ENCODE measurements around the gene SPDYE3. TPM values are rescaled to one million over a fixed set of nuclear protein-coding genes. Genes with fewer than 3 reads are reported as not detected.
"Not testable (repeated sequence)": the region's sequence is repeated elsewhere in the genome, so short reads cannot be mapped to it uniquely, and the experiment has no call there.

The SPDYE3 gene
- total RNA-seq, 1 experiment from 2014 or later = not detected

DNA sequence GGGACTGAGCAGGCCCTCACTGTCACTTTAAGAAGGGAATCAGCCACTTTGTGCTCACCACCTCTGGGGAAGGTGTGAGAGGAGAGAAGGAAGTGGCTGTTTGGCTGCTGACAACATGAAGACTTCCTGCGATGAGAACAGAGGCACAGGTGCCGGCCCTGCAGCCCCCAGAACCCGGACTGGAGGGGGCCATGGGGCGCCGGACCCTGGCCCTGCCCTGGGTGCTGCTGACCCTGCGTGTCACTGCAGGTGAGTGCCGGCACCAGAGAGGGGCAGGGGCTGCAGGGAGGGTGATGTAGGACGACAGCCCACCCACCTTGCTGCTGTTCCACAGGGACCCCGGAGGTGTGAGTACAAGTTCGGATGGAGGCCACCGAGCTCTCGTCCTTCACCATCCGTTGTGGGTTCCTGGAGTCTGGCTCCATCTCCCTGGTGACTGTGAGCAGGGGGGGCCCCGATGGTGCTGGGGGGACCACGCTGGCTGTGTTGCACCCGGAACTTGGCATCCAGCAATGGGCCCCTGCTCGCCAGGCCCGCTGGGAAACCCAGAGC, 44.8 kb downstream of the SPDYE3 start:
- DNase-seq (ENCODE audit: low spot score) = not testable (repeated sequence)

DNA sequence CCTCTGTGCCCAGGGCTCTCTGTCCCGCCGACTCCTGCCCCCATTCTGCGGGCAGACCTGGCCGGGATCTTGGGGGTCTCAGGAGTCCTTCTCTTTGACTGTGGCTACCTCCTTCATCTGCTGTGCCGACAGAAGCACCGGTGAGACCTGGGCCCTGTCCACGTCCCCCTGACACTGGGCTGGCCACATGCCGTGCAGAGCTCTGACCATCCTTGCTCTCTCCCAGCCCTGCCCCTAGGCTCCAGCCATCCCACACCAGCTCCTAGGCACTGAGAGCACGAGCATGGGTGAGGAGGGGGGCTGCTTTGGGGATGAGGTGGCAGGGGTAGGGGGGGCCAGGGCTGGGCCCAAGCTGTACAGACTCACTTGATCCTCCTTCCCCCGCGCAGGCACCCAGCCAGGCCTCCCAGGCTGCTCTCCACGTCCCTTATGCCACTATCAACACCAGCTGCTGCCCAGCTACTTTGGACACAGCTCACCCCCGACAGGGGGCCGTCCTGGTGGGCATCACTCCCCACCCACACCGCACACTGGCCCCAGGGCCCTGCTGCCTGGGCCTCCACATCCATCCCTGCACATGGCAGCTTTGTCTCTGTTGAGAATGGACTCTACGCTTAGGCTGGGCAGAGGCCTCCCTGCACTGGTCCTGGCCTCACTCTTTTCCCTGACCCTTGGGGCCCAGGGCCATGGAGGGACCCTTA, 45.6 kb downstream of the SPDYE3 start:
- DNase-seq (ENCODE audit: low spot score) = no peak

- no peak for DNase-seq (ENCODE audit: low spot score)
Observed at GRCh38 chr7:100353685-100354330, 46.3 kb downstream of the SPDYE3 start.

DNA sequence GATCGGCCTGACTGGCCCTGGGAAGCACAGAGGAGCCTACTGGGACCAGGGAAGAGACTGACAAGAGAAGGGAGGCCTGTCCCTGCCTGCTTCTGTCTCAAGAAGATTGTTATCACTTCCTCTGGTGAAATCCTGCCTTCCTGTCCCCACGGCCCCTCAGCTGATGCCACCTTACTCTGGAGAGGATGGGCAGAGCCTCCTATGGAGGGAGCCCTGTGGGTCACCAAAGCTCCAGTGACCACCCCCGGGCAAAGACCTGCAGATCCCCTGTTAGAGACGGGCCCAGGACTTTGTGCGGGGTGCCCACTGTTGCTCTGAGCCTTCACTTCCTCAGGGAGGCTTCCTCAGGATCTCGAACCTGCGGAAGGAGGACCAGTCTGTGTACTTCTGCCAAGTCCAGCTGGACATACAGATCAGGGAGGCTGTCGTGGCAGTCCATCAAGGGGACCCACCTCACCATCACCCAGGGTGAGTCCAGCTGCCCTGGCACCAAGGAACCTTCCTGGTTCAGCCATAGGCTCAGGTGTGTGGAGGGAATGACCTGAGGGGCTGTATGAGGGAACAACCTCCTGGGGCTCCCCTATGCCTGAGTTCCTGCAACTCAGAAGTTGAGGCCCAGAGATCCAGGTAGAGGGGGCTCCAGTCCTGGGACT, 49.0 kb downstream of the SPDYE3 start:
- no peak for DNase-seq (ENCODE audit: low spot score)

DNA sequence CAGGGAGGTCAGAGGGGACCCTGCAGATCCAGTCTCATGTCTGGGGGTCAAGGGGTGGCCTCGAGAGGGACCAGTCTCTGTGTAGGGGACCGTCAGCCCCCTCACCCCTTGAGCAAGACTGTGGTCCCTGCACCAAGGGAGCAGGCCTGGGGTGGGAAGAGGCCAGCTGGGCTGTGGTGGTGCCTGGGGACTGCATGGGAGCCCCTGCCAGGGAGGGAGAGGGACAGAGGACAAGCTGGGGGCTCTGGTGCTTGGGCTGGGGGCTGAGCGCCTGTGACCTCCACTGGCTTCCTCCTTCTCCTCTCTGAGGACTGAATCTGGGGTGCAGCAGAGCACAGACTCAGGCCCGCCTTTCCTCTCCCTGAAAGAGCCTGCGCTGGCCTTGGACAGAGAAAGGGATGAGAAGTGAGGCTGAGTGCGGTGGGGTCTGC, 49.6 kb downstream of the SPDYE3 start:
- no peak for DNase-seq (ENCODE audit: low spot score)

- no peak for DNase-seq (ENCODE audit: low spot score)
Observed at GRCh38 chr7:100358027-100358856, 50.7 kb downstream of the SPDYE3 start, which contains the start of gene PILRB. TSS of gene PILRB (plus strand) at chr7:100358117. CDS start at chr7:100358303, 186 bp downstream.

GRCh38 chr7:100358857-100359212, 51.3 kb downstream of the SPDYE3 start:
- DNase-seq (ENCODE audit: low spot score) = no peak

- no peak for DNase-seq (ENCODE audit: low spot score)
Observed at GRCh38 chr7:100360135-100360854, 52.8 kb downstream of the SPDYE3 start.

DNA sequence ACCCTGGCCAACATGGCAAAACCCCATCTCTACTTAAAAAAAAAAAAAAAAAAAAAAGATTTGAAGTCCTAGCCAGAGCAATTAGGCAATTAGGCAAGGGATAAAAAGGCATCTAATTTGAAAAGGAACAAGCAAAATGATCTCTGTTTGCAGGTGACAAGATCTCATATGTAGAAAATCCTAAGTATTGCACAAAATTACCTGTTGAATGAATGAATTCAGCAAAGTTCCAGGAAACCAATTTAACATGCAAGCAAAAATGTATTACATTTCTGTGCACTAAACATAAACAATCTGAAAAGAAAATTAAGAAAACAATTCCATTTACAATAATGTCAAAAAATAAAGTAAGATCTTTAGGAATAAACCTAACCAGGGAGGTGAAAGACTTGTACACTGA, 55.6 kb downstream of the SPDYE3 start:
- DNase-seq (ENCODE audit: low spot score) = no peak

DNA sequence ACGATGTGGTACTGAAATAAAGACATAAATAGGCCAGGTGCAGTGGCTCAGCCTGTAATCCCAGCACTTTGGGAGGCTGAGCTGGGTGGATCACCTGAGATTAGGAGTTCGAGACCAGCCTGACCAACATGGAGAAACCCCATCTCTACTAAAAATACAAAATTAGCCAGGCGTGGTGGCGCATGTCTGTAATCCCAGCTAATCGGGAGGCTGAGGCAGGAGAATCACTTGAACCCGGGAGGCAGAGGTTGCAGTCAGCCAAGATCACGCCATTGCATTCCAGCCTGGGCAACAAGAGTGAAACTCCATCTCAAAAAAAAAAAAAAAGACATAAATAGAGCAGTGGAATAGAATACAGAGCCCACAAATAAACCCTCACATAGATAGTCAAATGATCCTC, 56.3 kb downstream of the SPDYE3 start:
- DNase-seq (ENCODE audit: low spot score) = not testable (repeated sequence)

- DNase-seq (ENCODE audit: low spot score) = no peak
Observed at GRCh38 chr7:100364480-100364879, 57.0 kb downstream of the SPDYE3 start.

DNA sequence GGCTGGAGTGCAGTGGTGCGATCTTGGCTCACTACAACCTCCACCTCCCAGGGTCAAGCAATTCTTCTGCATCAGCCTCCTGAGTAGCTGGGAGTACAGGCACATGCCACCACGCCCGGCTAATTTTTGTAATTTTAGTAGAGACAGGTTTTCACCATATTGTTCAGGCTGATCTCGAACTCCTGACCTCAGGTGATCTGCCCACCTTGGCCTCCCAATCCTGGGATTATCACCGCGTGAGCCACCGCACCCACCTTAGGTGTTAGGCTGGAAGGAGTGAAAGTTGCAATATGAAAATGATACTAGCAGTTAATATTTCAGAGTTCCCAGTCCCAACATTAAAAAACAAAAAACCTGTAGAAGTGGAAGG, 58.5 kb downstream of the SPDYE3 start:
- DNase-seq (ENCODE audit: low spot score) = not testable (repeated sequence)

DNA sequence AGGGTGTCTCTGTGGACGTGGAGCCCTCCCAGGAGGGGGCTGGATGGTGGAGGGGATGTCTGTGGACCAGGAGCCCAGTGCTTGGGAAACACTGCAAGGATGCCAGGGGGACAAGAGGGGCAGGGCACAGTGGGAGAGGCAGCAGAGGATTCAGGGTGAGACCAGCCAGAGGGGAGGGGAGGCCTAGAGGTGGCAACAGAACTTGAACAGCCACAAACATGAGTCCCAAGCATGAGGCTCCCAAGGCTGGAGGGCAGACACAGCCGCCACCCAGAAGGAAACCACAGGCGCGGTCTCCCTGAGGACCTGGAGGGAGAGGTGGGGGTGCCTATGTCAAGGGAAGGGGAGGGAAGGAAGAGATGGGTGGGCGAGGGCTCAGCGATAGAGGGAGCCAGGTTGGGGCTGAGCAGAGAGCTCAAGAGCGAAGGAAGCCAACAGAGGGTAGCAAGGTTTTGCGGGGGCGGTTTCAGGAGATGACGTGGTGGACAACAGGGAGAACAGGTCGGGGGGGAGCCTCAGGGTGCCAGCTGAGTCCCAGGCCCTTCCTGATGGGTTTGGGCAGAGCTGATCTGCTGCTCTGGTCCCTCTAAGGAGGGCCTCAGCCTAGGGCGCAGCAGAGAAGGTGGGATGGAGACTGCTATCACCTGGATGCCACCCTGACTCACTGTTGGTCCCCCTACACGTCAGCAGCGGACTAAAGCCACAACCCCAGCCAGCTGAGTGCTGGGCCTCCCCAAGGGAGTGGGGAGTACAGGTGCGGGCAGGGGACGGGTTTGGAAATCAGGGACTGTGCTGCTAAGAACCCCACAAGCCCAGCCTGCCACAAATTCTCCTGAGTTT, 59.1 kb downstream of the SPDYE3 start:
- no peak for DNase-seq (ENCODE audit: low spot score)

DNA sequence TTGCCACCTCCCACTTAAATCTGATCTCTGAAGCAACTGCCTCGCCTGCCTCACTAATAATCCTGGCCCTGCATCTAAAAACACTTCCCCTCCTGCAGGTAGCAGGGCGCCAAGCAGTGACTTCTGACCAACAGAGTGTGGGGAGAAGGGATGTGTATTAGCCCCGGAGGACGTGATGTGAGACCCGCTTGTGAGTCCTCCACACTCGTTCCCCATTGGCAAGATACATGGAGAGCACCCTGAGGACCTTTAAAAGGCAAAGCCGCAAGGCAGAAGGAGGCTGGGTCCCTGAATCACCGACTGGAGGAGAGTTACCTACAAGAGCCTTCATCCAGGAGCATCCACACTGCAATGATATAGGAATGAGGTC, 59.7 kb downstream of the SPDYE3 start:
- DNase-seq (ENCODE audit: low spot score) = no peak

DNA sequence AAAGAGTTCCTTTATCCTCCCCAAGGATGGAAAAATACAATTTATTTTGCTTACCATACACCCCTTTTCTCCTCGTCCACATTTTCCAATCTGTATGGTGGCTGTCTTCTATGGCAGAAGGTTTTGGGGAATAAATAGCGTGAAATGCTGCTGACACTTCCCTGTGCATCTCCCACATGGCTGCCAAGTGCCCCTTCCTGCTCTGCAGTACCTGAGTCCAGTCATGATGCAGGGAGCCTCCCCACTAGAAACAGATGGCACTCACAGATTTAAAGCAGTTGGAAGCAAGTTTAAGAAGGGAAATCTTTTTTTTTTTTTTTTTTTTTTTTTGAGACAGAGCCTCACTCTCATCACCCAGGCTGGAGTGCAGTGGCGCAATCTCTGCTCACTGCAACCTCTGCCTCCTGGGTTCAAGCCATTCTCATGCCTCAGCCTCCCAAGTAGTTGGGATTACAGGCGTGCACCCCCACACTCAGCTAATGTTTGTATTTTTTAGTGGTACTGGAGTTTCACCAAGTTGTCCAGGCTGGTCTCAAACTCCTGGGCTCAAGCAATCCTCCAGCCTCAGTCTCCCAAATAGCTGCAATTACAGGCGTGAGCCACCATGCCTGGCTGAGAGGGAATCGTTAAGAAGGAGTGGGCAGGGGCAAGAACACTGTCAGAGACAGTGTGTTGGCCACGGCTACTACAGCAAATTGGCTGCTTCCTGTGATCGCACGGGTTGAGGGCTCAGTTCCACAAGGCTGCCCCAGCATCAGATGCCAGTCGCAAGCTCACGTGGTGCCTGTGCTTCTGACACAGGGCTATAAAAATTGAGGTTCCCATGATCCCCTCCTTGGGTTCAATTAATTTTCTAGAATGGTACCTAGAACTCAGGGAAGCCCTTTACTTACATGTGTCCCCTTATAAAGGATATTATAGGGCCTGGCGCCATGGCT, 60.4 kb downstream of the SPDYE3 start:
- no peak for DNase-seq (ENCODE audit: low spot score)

- no peak for DNase-seq (ENCODE audit: low spot score)
Observed at GRCh38 chr7:100369105-100369504, 61.6 kb downstream of the SPDYE3 start.

DNA sequence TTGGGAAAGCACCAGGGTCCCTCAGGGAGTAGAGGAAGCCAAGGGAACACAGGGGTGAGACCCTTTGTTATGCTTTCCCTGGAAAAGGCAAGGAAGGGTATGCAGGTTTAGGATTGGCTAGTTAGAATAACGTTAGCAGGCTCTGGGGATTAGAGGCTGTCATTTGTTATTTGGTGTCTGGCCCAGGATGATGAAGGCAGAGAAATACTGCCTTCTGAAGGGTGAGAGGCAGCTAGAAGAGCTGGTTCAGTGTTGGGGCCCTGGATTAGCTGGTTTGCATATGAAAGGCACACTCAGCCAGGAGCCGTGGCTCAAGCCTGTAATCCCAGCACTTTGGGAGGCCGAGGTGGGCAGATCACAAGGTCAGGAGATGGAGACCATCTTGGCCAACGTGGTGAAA, 62.8 kb downstream of the SPDYE3 start:
- no peak for DNase-seq (ENCODE audit: low spot score)

GRCh38 chr7:100370746-100371145, 63.2 kb downstream of the SPDYE3 start:
- no peak for DNase-seq (ENCODE audit: low spot score)

DNA sequence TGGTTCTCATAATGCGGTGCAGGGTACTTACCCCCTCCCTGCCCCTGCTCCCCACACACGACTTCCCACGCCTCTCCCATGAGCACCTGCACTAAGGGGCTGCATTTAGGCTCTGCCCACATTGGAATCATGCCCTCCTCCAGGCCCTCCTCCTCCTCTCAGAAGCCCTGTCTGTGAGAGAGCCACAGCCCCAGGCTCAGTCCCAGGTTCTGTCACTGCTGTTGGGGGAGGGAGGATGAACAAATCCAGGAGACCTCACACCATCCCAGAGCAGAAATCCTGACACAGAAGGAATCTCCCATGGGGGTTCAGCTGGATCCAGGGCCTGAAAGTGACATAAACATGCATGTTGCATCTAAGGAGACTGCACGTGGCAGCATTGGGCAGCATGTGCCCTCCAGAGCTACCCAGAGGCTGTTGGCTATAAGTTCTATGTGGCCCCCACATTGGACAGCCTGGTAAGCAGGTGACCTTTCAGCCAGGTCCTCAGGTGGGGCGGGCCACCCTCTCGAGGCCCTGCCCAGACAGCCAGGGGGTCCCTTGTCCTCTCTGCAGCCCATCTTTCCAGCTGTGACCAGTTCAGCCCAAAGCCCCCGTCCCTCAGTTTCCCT, 64.2 kb downstream of the SPDYE3 start:
- no peak for DNase-seq (ENCODE audit: low spot score)
